ENCODE measurements around the gene PHGDH.

DNA sequence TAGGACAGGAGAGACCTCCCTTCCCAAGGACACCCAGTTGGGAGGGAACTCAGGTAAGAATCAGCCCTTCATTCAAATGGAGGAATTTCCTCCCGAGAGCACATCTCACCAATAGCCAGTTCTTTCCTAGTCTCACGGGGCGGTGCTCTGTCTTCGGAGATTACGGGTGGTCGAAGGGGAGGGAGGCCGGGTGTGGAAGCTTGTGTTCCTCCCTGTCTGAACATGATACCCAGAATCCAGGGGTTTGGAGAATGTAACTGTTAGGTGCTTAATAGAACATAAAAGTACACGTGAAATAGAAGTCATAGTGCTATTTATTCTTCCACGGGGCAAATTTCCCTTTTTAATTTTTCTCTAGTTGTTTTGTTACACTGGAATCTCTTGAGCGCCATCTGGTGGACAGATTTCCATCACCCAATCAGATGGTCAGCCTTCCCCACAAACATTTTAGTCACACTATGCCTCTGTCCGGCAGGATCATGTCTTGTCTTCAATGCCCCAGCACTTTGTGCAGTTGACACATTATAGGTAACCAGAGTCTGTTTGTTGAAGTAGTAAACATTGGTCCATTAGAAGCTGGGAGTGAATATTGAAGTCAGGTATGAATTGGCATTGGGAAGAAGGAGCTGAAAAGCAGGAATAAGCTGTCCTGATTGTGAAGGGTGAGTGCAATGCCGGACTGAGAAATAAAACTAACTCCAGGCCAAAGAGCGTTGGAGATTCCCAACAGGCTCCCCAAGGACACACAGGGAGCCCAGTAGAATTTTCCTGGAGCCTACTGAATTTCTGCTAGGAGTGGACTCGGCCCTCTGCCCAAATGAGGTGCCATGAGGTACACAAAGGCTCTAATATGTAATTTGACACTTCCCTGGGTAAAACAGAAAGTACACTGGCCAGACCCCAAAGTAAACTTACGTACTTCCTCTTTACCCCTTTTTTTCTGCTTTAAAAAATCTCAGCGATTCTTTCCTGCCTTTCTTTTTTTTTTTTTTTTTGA is 36.1 kb upstream of the PHGDH start:
- TF ChIP-seq EZH2 (IDR thresholded peaks at IDR 0.05; ENCODE audit: insufficient read depth, poor library complexity, severe bottlenecking) (no peak), EZH2phosphoT487 (IDR thresholded peaks at IDR 0.05; ENCODE audit: insufficient read depth, low read depth) (no peak)

Data from GM23248 (cell line).